SIG-M5 (cell line): ENCODE data around the gene HMX3.
"Not testable (repeated sequence)": the region's sequence is repeated elsewhere in the genome, so short reads cannot be mapped to it uniquely, and the experiment has no call there.

ENCODE experiments used
- DNase-seq: peaks from one replicate; lab custom pipeline; 2025; lab: John Stamatoyannopoulos, UW

The HMX3 gene

DNA sequence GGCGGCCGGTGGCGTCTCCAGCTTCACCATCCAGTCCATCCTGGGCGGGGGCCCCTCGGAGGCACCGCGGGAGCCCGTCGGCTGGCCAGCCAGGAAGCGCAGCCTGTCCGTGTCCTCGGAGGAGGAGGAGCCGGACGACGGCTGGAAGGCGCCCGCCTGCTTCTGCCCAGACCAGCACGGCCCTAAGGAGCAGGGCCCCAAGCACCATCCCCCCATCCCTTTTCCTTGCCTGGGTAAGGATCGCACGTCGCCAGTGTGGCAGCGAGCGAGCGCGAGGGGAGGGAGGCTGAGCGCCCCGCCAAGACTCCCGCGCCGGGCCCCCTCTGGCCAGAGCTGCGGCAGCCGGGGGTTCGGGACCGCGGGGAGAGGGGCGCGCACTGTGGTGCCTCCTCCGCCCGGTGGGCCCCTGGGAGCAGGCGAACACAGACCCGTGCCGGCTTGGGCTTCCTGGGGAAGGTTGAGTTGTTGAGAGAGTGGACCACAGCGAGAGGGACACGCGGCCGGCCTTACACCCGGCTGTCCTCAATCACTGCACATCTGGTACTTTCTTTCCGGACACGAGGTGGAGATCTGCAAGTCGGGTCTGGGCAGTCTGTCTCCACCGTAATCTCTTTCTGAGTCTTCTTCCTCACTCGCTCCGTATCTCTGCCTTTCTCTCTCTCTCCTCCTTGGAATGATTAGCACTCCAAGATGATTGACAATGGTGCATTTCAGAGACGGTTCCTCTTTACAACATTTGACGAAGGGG lies 12.8 kb downstream of the HMX3 start:
- no peak for DNase-seq

DNA sequence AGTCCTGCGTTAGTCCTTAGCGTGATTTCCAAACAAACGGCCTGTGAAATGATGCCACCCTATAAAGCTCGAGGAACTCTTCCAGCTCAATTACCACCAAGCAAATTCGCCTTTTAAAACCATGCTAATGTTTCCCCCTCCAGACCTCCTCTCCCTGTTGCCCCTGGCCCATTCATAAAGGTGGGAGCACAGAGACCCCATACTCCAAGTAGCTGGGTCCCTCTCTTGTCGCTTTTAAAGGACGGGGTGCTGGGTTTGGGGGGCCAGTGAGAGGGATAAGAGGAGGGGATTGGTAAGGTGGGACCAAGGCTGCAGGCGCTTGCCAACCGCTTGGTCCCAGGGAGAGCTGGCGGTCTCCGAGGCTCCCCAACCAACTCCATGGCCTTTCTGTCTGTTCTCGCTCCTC lies 13.4 kb downstream of the HMX3 start:
- no peak for DNase-seq

DNA sequence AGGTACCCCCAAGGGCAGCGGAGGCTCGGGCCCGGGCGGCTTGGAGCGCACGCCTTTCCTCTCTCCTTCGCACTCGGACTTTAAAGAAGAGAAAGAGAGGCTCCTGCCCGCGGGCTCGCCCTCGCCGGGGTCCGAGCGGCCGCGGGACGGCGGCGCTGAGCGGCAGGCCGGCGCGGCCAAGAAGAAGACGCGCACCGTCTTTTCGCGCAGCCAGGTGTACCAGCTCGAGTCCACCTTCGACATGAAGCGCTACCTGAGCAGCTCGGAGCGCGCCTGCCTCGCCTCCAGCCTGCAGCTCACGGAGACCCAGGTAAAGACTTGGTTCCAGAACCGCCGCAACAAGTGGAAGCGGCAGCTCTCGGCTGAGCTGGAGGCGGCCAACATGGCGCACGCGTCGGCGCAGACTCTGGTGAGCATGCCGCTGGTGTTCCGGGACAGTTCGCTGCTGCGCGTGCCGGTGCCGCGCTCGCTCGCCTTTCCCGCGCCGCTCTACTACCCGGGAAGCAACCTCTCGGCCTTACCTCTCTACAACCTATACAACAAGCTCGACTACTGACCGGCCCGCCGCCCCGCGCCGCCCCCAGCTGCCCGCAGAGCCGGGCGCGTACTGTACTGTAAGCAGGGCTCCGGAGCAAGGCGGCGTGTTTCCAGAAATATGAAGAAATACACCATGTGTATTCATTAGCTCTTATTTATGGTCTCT lies 13.9 kb downstream of the HMX3 start:
- DNase-seq, result no peak

DNA sequence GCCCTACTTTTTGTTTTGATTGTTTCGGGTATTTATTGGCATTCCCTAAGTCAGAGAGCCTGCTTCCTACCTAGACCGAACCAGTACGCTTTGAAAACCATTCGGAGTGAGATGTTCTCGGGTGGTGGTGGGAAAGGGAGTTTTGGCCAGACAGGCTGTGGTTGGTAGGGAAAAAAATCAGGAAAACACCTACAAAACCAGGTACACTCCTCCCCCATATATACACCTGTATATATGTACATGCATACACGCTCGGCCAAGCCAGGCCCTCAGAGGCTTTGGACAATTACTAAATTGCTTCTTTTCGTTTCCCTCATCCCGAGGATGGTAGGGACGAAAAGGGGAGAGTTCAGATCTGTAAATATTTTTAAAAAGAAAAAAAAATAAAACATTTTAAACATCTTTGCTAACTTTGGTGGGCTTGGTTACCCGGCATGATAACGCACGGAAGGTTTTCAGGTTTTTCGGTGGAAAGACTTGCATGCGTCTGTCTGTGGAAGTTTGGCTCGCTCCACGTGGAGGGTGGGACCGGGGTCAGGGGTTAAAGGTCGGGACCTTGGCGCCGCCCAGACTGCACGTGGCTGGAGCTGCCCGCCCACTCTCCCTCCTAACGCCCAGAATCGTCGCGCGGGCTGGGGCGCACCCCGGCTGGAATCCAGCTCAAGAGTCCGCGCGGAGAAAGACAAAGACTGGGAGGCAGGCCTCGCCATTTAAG lies 14.7 kb downstream of the HMX3 start:
- no peak for DNase-seq

DNA sequence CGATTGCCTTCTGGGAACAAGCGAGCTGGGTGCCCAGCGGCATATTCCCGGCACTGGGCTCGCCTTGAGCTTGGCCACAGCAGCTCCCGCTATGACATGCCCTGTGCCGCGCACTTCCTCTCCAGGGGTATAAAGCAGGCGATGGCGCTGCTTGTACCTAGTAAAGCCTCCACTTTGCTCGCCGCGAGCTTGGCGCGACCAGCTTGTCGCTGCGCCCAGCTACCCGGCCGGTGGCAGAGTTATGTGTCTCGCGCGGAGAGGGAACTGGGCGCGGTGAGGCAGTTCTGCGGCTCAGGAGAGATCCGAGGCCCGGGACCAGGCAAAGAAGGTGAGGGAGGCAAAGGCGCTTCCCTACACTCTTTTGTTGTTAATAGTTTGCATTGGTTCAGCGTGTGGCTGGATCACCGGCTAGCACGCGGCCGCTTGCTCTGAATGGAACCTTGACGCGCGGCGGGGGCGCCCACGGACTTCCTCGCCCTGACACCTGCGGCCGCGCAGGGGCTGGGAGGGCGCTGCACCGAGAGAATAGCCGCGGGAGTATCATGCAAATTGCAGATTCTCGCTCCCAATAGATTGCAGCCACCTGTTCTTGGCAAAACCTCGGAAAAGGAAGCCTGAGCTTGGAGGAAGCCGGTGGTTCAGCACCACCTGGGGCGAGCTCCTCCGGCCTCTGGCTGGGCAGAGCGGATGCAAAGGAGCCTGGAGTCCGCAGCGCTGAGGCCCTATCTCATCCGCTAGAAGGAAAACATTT lies 15.4 kb downstream of the HMX3 start:
- DNase-seq, result no peak

DNA sequence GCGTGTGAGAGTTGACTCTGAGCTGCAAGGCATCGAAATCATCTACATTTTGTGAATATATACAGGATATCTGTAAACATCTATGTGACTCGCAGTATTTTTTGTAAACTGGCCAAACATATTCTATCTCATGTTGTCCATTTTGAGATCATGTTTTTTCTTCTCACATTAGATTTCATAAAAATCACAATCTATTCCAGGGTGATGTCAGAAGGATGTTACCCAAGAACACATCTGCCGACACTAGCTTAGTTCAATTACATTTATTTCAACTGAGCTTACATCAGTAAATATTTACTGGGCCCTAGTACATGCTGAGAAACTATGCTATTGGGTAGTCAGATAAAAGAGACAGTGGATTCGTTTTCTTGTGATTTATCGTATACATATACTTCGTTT lies 16.0 kb downstream of the HMX3 start:
- DNase-seq, result no peak

DNA sequence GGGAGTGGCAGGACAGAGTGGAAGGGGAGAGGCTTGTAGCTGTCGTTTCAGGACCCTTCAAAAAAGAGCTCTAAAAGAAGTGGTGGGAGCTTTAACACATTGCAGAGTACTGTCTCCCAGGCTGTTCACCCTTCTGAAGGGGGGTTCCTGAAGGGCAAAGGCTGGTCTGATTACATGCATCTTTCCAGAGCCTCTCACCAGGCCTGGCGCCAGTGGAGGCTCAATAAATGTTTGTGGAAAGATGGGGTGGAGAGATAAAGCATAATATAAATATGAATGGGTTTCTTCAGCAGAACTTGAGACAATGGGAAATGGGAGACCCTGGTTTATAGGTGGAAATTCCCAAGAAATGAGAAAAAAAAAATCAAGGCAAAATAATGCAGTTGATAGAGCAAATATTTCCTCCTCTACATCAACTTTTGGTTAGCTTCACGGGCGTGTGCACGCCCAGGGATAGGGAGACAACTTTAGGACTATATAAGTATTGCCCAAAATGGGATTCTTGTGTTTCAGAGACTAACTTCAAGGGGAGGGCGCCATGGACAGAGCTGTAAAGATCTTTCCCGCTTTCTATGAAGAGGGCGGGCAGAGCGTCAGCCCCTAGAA lies 17.8 kb downstream of the HMX3 start:
- DNase-seq, result no peak

DNA sequence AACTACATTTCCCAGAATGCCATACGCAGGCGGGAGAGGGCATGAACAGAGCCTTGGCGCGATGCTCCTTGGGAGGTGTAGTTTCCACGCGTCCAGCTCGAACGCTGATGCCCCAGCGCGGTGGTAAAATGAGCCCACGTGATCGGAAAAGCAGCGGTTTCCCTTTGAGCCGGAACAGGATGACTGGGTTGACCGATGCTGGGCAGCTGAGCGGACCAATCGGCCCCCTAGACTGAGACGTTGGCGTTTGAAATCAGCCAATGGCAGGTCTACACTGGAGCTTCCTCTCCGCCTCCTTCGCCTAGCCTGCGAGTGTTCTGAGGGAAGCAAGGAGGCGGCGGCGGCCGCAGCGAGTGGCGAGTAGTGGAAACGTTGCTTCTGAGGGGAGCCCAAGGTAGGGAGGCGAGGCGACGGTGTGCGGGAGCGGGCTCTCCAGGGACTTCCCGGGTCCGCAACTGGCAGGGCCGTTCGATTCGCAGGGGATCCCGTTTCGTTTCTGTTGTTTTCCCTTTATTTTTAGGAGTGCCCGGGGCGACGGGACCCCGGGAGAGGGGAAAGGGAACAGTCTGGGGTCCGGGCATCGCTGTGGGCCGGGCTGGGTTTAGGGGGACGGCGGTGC lies 18.4 kb downstream of the HMX3 start, which contains the start of gene BUB3:
Gene BUB3 (plus strand): TSS at position 311 of the 619 bp plus-strand sequence. CDS start 516 bp downstream, outside the sequence.
- DNase-seq, result peak; percentile 95

DNA sequence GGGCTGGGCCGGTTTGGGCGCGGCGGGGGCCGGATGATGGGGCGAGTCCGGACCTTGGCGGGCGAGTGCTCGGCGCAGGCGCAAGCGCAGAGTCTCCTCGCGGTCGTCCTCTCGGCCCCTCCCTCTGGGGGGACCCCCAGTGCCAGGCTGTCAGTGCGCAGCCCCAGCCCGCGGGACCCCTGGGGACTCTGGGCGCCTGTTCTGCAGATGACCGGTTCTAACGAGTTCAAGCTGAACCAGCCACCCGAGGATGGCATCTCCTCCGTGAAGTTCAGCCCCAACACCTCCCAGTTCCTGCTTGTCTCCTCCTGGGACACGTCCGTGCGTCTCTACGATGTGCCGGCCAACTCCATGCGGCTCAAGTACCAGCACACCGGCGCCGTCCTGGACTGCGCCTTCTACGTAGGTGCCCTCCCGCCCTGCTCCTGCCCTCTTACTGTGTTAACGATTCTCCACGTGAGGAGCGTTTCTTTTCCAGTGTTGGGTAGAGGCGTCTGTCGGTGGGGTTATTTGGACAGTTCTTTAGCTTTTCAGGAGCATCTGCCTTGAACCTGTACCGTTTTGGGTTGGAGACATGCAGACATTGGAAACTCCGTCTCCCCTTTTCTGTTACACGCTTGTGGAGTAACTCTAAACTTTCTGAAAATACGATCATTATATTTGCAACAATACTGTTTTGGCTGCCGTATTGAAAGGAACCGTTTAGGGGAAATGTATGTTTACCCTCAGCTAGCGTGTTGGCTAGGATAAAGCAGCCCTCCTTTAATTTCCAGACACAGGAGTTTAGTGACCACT lies 19.1 kb downstream of the HMX3 start:
- DNase-seq, result no peak

DNA sequence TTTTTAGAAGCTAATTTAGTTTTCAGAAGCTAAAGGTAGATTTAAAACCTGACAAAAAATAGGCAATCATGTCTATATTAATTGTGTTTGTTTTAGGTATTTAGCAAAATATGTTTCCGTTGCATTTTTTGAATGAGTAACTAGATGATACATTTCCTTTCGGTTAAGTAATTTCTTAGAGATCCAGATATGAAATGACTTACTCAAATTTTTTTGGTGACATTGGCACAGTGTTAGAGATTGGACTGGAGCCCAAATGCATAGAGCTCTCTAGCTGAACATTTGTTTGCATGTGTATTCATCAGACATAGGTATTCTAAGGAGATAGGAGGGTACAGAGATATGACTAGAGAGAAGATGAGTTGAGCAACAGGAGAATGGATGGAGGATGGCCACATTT lies 20.3 kb downstream of the HMX3 start:
- no peak for DNase-seq

DNA sequence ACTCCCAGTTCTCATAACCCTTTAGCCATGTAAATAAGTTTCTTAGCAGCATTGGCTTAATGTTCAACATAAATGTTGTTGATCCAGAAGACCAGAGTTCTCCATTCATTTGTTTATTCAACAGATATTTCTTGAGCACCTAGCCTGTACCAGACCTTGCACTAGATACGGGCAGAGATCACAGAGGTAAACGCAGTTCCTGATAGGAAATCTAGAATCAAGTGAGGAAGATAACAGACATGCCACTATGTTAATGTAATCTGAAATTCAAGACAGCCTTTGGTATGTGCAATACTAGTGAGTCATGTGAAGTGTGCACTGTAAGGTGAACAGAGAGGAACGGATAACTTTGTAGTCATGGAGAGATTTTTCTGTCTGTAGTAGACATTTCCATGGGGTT lies 21.4 kb downstream of the HMX3 start:
- no peak for DNase-seq

DNA sequence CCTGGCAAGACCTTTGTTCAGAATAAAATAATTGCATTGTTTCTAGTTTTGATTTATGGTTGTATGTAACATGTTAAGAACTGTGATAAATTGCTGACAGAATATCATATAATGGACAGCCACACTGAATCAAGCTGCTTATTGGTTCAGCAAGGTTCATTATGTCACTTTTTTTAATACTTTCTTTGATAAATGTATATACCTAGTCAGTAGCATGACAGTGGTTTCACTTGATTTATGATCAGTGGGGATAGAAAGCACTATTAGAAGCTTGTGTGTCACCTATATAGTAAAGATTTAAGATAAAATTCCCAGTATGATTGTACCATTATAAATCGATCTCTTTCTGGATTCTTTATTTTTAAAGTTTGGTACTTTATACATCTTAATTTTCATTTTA lies 22.9 kb downstream of the HMX3 start:
- no peak for DNase-seq

DNA sequence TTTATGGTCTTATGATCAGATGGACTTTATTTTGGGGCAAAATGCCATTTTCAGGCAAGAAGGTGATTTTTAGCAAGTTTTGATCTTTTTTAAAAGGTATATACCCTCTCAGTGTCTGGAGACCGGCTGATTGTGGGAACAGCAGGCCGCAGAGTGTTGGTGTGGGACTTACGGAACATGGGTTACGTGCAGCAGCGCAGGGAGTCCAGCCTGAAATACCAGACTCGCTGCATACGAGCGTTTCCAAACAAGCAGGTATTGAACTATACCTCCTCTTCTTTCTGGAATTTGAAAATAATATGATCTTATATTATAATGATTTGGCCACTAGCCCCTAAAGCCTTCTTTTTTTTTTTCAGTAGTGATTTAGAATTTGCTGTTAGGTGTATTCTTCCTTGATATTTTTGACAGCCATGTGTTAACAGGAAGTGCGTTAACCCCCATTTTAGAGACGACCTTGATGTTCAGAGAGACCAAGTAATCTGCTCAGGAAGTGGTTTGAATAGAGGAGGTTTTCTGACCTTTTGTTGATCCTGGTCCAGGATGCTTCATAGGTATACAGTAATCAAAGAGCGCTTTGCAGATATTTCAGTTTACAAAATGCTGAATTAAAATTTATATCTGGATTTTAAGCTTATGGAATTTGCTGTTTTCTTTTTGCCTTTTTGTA lies 24.7 kb downstream of the HMX3 start:
- DNase-seq, result no peak

DNA sequence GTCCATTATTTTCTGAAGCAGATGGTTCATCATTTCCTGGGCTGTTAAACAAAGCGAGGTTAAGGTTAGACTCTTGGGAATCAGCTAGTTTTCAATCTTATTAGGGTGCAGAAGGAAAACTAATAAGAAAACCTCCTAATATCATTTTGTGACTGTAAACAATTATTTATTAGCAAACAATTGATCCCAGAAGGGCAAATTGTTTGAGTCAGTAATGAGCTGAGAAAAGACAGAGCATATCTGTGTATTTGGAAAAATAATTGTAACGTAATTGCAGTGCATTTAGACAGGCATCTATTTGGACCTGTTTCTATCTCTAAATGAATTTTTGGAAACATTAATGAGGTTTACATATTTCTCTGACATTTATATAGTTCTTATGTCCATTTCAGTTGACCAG lies 28.5 kb downstream of the HMX3 start:
- DNase-seq, result no peak

DNA sequence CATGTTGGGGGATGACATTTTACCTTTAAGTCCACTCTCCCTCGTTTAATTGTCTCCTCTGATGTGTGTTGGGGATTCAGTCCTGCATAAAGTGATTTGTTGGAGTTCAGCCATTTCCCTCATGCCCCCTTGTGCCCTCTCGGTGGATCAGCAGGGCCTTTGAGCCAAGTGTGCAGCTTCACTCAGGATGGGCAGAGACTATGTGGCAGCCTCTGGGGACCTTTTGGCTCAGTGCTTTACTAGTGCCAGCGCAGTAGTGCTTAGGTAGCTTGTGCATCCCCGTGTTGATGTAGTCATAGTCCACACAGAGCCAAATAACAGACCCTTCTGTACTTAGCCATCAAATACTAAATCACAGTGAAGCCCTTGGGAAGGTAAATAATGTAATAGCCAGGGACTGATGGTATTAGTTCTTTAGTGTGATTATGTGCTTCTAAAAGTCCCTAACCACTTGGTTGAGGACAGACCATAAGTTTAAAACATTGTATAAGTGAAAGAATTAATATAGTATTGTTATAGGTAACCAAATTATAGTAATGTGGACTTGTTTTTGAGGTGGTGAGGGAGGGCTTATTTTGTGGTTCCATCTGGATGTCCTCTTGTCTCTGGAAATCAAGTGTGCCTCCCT lies 29.8 kb downstream of the HMX3 start:
- no peak for DNase-seq

DNA sequence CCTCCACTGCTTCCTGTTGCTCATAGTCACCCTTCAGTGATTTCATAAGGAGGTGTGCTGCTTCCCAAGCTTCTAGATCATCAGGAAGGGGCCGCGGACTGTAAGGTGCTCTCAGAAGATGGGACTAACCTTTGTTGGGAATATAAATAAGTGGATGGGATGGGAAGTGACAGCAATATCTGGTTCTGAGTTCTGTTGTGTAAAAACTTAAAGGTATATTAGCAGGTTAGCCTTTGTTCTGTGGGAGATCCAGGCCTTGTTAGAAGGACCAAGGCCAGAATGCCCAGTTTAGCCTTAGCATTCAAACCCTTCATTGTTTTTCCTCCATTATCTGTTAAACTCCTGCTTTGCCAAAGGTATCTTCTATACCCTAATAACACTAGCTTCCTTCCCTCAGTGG lies 30.8 kb downstream of the HMX3 start:
- no peak for DNase-seq

DNA sequence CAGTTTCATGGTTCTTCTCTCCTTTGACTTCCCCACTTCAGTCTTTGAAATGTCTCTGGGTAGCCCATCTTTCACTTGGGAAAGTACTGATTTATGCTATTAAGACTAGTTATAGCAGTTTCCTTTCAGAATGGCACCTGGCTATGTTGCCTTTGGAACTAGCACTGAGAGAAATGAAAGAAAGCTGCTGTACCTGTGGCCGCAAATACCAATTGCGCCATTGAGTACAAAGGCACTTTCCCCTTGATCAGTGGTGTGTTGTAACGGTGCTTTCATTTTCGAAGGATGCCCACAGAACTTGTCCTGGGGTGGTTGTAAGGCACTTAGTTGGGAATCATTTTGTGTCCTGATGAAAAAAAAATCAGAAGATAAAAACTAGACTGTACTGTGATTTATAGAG lies 35.2 kb downstream of the HMX3 start:
- no peak for DNase-seq

DNA sequence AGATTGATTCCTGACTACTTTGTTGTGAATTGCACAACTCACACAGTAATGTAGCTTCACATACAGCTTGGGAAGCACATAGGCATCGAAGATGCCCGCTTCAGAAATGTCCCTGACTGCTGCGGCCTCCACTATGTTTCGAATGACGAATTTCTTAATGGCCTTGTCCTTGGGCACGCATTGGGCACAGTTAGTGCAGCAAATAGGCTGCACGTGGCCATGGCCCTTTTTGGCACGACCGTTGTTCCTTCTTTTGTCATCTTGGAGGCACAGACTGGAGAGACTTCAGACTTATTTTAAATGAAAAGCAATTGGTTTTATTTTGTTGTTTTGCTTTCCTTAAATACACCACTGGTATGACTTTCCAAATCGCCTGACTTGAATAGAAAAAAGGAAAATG lies 35.8 kb downstream of the HMX3 start:
- not testable (repeated sequence) for DNase-seq
